Type B pancreatic cell (in vitro differentiated cells): ENCODE results near the gene ATP13A4. TPM values are rescaled to one million over a fixed set of nuclear protein-coding genes. Genes with fewer than 3 reads are reported as not detected.

Source experiments
- DNase-seq: peaks from one replicate; pipeline ENCODE4 v3.0.0; 2021; ENCODE audit warnings: mixed read lengths; ENCODE audit not compliant: unreplicated experiment; ENCODE audit errors: extremely low spot score
- H3K27ac Mint-ChIP-seq: 2 replicates; pipeline ENCODE4 v1.8.0; 2021; ENCODE audit warnings: mild to moderate bottlenecking, mixed read lengths
- H3K27me3 Mint-ChIP-seq: 2 replicates; pipeline ENCODE4 v1.8.0; 2021; ENCODE audit warnings: mixed read lengths
- H3K36me3 Mint-ChIP-seq: 2 replicates; pipeline ENCODE4 v1.8.0; 2021; ENCODE audit warnings: mixed read lengths
- H3K4me1 Mint-ChIP-seq: one replicate; pipeline ENCODE4 v1.8.0; 2021; ENCODE audit warnings: mixed read lengths; ENCODE audit not compliant: unreplicated experiment
- H3K4me3 Mint-ChIP-seq: 2 replicates; pipeline ENCODE4 v1.8.0; 2021; ENCODE audit warnings: mild to moderate bottlenecking, mixed read lengths
- H3K9me3 Mint-ChIP-seq: 2 replicates; pipeline ENCODE4 v1.8.0; 2021; ENCODE audit warnings: mixed read lengths
- CTCF ChIP-seq: fragments of 200-600 bp; sonication (generic); conservative IDR thresholded peaks from 2 replicates; pipeline ENCODE4 v1.5.0; 2021; ENCODE audit warnings: antibody characterized with exemption, mild to moderate bottlenecking
- total RNA-seq: library from RNA; stranded (reverse); gene quantifications from 2 replicates; pipeline ENCODE4 v1.2.1, GENCODE V29; 2021; ENCODE audit warnings: low replicate concordance

Gene ATP13A4
- total RNA-seq, 1 donor from 2014 or later: 10.2 TPM

- no peak within 1 kb of the TSS for H3K27ac Mint-ChIP-seq
- H3K4me1 Mint-ChIP-seq: no peaks in the 10 kb centered on the region
- no peaks in the 10 kb centered on the region for H3K36me3 Mint-ChIP-seq
- no peak for DNase-seq
- peaks cover 3% of the 10 kb centered on the region for H3K27me3 Mint-ChIP-seq
- H3K4me3 Mint-ChIP-seq: no peak within 1 kb of the TSS
- no peak for TF ChIP-seq CTCF
- no peaks in the 10 kb centered on the region for H3K9me3 Mint-ChIP-seq
Observed at GRCh38 chr3:193378706-193379105, 176.0 kb downstream of the ATP13A4 start, which contains the start of gene ATP13A5. Gene ATP13A5, minus strand, starts transcription at chr3:193378753. Its CDS starts 28 bp downstream, at chr3:193378725.

GRCh38 chr3:193377591-193377990, 177.1 kb downstream of the ATP13A4 start:
- no peaks in the 10 kb centered on the region for H3K4me1 Mint-ChIP-seq
- no peak for TF ChIP-seq CTCF
- no peak overlapping the region for H3K4me3 Mint-ChIP-seq
- H3K27me3 Mint-ChIP-seq: peaks cover 3% of the 10 kb centered on the region
- no peak overlapping the region for H3K27ac Mint-ChIP-seq
- DNase-seq: no peak
- H3K36me3 Mint-ChIP-seq: no peaks in the 10 kb centered on the region
- H3K9me3 Mint-ChIP-seq: no peaks in the 10 kb centered on the region

GRCh38 chr3:193375614-193376013, 179.1 kb downstream of the ATP13A4 start:
- no peaks in the 10 kb centered on the region for H3K9me3 Mint-ChIP-seq
- H3K27me3 Mint-ChIP-seq: peaks cover 2% of the 10 kb centered on the region
- H3K36me3 Mint-ChIP-seq: no peaks in the 10 kb centered on the region
- no peak for TF ChIP-seq CTCF
- no peak overlapping the region for H3K27ac Mint-ChIP-seq
- H3K4me3 Mint-ChIP-seq: no peak overlapping the region
- no peak for DNase-seq
- no peaks in the 10 kb centered on the region for H3K4me1 Mint-ChIP-seq

GRCh38 chr3:193372783-193373182, 181.9 kb downstream of the ATP13A4 start:
- Mint-ChIP-seq H3K27me3 (no peaks in the 10 kb centered on the region), H3K27ac (no peak overlapping the region), H3K36me3 (no peaks in the 10 kb centered on the region), H3K4me1 (no peaks in the 10 kb centered on the region), H3K9me3 (no peaks in the 10 kb centered on the region), H3K4me3 (no peak overlapping the region)
- DNase-seq: no peak
- no peak for TF ChIP-seq CTCF

- Mint-ChIP-seq H3K27ac (no peak overlapping the region), H3K9me3 (no peaks in the 10 kb centered on the region), H3K4me1 (no peaks in the 10 kb centered on the region), H3K36me3 (no peaks in the 10 kb centered on the region), H3K4me3 (no peak overlapping the region), H3K27me3 (no peaks in the 10 kb centered on the region)
- DNase-seq: no peak
- no peak for TF ChIP-seq CTCF
Observed at GRCh38 chr3:193367868-193368267, 186.8 kb downstream of the ATP13A4 start.

GRCh38 chr3:193357291-193357690, 197.4 kb downstream of the ATP13A4 start:
- Mint-ChIP-seq H3K4me3 (no peak overlapping the region), H3K4me1 (no peaks in the 10 kb centered on the region), H3K36me3 (no peaks in the 10 kb centered on the region), H3K9me3 (no peaks in the 10 kb centered on the region), H3K27me3 (peaks cover 3% of the 10 kb centered on the region), H3K27ac (no peak overlapping the region)
- no peak for DNase-seq
- TF ChIP-seq CTCF: no peak
